GM19455 (cell line): ENCODE results near the gene ENAM.
A peak's percentile ranks its signal among the peaks of the same experiment; 100 is the strongest.

Source experiments
- ATAC-seq: cut with Tn5 transposase; IDR thresholded peaks from one replicate; pipeline ENCODE4 v1.9.1; 2021; ENCODE audit not compliant: unreplicated experiment

Gene ENAM, protein sequence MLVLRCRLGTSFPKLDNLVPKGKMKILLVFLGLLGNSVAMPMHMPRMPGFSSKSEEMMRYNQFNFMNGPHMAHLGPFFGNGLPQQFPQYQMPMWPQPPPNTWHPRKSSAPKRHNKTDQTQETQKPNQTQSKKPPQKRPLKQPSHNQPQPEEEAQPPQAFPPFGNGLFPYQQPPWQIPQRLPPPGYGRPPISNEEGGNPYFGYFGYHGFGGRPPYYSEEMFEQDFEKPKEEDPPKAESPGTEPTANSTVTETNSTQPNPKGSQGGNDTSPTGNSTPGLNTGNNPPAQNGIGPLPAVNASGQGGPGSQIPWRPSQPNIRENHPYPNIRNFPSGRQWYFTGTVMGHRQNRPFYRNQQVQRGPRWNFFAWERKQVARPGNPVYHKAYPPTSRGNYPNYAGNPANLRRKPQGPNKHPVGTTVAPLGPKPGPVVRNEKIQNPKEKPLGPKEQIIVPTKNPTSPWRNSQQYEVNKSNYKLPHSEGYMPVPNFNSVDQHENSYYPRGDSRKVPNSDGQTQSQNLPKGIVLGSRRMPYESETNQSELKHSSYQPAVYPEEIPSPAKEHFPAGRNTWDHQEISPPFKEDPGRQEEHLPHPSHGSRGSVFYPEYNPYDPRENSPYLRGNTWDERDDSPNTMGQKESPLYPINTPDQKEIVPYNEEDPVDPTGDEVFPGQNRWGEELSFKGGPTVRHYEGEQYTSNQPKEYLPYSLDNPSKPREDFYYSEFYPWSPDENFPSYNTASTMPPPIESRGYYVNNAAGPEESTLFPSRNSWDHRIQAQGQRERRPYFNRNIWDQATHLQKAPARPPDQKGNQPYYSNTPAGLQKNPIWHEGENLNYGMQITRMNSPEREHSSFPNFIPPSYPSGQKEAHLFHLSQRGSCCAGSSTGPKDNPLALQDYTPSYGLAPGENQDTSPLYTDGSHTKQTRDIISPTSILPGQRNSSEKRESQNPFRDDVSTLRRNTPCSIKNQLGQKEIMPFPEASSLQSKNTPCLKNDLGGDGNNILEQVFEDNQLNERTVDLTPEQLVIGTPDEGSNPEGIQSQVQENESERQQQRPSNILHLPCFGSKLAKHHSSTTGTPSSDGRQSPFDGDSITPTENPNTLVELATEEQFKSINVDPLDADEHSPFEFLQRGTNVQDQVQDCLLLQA

DNA sequence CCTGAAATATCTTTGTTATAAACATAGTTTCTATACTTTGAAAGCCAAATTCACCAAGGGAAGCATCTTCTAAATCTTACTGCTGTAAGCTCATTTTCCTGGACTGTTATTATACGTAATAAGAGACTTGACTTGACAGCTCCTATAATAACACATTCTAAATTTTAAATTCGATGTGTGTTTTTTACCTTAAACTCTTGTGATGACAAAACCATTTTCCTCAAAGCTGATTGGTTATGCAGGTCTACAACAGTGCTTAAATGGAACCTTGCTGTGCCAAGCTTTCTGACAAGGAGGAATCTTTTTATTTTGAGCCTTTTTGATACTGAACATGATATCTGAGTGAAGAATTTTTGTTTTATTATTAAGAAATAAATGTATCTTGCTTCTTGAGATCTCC is at the start of gene ENAM:
TSS of gene ENAM (plus strand) at position 301 of the 400 bp plus-strand sequence. CDS start 757 bp downstream, outside the sequence.
- ATAC-seq: no peak

DNA sequence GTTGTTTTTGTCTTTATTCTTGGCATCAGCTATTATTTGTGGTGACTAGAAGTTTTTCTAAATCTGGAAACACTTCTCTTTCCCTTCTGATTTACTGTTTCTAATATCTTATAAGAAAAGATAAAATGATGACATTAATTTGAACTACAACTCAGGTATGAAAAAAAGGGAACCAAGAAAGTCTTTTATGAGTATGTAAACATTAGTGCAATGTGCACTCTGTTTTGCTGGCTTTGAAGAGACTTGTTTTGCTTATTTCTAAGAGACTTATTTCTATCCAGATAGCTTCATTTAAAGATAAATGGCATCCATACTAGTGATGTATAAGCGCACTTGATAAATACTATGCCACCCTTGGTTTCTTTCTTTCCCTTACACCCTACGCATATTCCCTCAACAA is 46.6 kb upstream of the ENAM start:
- ATAC-seq: no peak

DNA sequence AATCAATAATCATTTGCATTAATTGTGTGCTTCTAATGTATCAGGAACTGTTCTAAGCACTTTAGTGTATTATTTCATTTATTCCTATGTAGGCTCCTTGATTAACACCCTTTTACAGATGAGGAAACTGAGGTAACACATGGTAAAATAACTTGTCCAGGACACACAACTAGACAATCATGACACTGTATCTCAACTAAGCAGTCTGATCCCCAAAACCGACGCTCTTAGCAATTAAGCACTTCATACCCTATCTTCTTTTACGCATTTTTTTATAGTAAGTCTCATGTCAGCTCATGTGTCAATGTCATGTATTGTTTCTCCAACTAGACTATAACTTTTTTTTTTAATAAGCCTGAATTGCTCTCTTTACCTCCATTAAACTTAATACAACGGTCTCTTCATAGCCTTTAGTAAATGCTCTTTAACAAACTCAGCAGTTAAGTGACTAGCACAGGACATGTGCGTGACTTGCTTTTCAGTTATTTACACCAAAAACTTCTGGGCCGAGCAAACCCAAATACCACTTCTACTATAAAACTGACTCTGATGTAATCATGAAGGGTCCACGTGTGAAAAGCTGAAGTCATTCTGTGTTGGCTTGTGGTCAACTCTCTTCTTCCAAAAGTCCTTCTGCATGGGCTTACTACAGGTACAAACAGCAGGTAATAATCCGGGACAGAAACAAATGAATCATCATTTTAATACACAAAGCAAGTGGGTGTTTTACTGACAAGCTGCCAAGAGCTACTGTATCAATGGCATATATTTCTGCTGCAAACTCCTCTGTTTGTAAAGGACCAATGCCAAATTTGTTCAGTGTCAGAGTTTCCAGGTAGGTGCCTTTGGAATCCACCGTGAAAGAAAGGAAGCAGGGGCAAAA is 44.4 kb upstream of the ENAM start:
- ATAC-seq: no peak

DNA sequence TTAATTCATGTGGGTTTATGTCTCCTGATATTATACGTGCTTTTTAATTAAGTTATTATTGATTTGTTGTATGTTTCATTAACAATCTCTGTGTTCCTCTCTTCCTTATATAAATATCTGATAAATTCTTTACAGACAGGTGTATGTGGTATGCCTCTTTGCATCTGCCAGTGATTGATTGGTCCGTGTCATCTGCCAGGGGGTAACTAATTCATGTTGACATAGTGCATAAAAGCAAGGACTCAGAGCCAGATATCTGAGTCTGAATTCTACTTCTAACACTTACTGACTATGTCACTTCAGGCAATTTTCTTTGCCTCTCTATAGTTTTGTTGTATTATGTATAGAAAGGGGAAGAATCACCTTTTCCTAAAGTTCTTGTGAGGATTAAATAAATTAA is 41.7 kb upstream of the ENAM start:
- ATAC-seq: no peak

DNA sequence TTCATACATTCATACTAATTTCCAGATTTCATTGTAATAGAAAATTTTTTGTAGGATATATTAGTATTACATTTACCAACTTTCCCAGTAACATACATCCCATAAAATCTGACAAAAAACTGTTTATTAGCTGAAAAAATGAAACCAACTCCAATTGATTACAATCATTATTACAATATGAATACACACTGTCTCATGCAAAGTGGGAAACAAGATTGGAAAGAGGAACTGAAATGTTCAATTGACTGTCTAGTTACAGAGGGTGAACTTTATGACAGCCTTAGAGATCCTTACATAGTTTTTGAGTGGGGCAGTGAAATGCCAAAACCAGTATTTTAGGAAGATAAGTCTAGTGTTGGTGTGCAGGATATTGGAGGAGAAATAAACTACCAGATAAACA is 38.8 kb upstream of the ENAM start:
- ATAC-seq: peak; percentile 84

DNA sequence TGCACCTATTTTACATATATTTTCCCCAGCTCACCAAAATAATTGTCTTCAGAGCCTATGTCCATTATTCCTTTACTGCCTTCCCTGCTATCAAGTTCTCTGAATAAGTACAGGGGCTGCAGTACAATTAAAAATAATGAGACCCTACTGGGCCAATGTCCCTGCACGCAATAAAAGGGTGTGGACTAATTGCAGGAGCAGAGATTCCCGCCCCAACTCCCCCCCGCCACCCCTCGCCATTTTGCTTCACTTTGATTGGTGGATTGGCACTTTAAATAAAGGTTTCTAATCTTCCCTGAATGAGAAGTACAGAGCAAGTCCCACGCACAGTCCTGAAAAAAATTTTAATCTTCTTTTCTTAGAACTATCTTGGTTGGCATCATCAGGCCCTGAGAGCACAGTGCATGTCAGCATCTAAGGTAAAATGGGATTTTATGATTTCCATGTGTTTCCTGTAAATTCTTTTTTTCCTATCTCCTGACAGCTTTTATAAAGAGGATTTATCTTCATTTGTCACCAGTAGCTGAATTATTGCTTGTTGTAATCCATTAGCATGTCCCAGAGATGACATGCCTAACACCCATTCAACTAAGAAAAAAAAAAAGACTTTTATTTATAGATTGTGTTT is 36.5 kb upstream of the ENAM start, which contains the start of gene AMBN:
TSS of gene AMBN (plus strand) at position 302 of the 628 bp plus-strand sequence. CDS start at position 405, 103 bp downstream.
- ATAC-seq: no peak

DNA sequence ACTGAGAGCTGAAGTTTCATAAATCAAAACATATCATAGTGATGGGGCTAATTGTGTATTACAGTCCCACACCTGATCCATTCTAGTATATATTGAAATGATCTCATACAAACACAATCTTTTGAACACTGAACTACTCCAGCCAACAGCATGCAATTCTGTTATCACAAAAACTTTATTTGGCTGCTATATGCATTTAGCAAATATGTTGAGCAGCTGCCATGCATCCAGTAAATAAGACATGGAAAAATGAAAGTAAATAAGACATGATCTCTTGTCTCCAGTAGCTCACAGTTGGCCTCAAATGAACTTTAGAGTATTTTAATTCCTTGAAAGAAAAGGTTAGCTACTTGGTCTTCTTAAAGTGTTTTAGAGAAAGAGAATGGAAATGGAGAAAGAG is 34.3 kb upstream of the ENAM start:
- no peak for ATAC-seq

DNA sequence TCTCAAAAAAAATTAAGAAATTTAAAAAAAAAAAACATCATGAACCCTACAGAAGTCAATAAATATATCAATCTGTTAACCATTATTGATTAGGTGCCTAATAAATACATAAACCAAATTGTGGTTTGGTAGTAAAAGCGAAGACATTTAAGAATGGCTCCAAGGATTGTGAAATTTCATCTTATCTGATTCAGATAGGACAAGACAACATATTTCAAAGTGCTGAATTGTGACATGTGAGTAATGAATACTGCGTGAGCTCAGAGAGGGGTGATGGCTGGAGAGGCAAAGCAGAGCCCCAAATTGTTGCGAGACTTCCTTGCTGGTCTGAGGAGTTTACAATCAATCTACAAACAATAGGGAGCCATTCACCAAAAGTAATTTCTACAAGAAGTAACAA is 28.2 kb upstream of the ENAM start:
- no peak for ATAC-seq

DNA sequence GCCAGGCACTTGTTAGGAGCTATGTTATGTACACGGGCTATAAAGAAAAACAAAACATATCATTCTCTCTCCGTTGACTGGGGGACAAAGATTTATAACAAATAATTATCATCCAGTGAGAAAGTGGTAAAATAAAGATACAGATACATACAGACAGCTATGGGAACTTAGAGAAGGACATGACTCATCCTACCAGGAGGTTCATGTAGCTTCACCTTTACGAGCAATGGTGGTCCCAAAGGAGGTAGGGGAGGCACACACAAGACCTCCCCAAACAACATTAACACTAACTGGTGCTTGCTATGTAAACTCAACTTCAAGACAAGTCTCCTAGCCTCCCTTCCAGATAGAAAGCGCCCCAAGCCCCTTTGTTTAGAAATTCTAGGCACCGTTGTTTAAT is 27.6 kb upstream of the ENAM start:
- ATAC-seq: no peak

DNA sequence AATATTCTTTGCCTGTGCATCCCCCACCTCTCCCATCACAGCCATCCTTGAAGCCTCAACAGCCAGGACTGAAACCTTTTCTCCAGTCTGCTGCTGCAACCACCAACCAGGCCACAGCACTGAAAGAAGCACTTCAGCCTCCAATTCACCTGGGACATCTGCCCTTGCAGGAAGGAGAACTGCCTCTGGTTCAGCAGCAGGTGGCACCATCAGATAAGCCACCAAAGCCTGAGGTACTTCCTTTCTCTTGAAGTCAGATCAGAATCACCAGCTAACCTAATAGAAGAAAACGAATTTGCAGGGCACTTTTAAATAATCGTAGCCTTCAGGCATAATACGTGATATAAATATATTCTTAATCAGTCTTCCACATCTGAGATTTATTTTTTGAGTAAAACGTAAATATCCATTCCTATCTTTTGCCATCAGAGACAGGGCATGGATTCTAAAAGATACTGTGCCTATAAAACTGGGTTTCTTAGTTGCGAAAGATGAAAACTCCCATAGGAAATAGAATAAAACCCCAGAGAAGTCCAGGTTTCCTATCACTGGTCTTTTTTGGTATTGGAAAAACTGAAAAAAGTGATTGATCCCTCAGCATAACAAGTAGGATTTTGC is 27.0 kb upstream of the ENAM start:
- ATAC-seq: peak; percentile 96

DNA sequence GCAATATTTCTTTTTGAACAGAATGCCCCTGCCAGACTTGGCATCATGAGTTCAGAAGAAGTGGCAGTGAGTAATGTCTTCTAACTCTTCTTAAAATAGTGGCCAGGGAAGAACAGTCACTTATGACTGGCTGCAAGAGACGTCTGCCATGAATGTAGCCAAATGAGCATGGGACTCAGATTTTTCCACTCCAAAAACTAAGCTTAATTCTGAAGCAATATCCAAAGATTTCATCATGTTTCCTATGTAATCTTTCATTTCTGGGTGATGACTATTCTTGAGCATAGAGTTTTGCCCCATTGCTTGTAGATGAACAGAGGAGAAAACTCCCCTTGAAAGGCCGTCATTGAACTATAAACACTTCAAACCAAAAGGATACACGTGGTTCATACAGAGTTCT is 24.7 kb upstream of the ENAM start:
- ATAC-seq: no peak

DNA sequence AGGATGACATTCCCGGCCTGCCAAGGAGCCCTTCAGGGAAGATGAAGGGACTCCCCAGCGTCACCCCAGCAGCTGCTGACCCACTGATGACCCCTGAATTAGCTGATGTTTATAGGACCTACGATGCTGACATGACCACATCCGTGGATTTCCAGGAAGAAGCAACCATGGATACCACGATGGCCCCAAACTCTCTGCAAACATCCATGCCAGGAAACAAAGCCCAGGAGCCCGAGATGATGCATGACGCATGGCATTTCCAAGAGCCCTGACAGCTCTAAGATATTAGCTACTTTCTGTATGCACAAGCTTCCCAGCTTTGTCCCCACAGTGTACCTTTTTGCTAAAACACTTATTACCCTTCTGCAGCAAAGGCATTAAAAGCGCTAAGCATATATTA is 22.1 kb upstream of the ENAM start:
- no peak for ATAC-seq

DNA sequence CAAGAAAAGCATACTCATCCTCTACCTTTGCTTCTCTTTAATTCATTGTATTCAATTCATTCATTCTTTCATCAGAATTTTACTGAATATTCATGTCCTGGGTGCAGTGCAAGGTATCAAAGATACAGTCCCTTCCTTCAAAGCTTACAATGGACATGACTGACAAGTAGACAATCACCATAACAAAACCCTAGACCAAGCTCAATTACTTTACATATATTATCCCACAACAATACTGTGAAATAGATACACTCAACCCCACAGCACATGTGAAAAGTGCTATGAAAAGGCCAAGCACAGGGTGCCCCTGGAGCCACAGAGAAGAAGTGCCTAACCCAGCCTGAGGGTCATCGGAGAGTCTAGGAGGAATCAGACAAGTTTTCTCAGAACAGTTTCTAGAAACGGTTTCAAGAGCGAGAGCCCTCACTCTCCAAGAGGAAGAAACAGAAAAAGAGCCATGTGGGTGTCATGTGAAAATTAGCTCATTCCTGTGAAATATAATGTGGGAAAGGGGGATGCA is 21.1 kb upstream of the ENAM start:
- no peak for ATAC-seq

DNA sequence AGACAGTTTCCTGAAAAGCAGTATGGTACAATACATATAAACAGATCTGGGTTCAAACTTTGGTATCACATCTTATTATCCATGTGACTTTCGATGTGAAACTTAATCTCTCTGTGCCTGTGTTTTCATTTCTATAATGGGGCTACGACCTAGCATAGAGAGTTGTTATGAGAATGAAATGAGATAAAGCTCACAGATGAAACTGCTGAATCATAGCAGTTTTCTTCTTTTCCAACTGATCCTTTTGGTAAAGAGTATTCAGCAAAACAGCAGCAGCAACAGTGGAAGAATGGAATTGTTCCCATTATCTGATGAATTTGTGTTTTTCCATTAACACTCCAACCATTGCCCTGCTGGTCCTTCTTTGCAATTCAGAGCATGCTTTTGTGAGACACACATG is 20.2 kb upstream of the ENAM start:
- ATAC-seq: no peak

DNA sequence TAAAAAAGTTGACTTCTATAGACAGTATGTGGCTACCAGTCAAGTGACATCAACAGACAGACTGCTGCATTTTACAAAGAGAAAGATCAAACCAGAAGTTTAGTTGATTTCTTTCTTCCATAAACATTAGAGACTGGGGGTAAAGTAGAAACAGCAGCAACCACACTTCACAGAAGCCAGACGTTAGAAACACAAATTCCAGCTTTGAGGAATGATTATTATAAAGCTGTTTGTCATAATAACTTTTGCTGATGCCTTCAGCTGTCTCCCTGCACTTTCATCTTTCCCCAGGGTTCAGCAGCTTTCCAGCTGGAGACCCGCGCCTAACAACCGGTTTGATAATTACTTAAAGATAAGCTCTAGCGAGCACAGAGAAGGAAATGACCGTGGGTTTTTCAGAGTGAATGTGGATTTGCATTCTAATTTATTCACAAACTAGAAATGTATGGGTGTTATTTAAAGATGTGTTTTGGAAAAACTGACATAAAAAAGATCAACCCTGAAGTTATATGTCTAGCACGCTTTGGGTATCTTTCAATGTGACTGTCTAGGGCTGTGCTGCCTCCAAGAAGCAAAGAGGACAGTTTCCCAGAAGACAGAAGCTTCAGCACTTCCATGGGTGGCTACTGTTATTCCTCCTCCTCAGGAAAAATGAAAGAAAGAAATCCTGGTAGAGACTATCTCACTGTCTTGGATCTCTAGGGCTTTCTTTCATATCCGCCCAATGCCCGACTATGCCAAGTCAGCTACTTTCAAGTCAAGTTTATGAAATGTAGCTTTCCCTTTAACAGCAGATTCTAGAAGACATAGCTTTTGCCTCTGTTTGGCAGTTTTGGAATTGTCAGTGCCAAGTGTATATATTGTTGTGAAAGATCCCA is 15.0 kb upstream of the ENAM start:
- ATAC-seq: no peak

DNA sequence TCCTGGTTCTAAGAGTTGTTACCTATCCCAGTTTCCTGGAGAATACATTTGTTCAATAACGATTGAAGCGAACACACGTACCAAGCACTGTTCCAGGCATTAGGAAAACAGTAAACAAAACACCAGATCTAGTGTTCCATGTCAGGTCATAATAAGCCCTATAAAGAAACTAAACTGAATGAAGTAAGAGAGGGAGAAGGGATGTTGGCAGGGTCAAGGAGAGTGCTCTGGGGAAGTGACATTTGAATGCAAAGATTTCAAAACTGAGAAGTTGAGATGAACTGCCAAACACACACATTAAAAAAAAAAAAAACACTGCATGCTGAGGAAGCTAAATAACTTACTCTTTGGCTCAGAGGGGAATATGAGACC is 14.4 kb upstream of the ENAM start:
- no peak for ATAC-seq

DNA sequence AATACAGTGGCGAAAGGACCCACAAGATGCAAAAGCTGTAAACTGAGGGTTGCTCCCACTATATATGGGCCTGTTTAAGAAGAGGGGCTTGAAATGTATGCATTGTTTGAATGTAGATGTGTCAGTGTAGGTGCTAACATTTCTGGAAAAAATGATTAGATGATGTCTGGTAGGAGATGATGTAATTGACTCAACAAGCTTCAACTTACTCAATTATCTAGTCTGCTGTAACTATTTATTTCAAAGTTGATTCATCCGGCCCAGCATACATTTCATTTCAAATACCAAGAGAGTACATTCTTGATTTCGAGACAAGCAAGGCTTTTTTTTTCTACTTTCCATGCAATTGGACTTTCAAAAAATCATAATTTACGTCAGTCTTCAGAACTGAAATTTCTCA is 9.3 kb upstream of the ENAM start:
- ATAC-seq: no peak

DNA sequence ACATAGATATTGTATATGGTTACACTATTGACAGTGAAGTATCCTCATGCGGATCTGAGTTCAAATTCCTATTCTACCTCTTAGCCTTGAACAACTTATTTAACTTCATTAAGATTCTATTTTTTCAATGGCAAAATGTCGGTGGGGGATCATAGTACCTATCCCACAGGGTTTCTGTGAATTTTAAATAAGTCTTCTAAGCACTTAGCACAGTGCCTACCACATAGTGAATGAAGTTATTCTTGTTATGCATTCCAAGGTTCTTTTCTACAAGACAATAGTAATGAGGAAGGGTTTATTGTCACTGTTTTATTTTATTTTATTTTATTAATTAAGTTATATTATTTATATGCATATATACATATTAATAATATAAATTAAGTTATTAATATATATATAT is 8.8 kb upstream of the ENAM start:
- no peak for ATAC-seq

DNA sequence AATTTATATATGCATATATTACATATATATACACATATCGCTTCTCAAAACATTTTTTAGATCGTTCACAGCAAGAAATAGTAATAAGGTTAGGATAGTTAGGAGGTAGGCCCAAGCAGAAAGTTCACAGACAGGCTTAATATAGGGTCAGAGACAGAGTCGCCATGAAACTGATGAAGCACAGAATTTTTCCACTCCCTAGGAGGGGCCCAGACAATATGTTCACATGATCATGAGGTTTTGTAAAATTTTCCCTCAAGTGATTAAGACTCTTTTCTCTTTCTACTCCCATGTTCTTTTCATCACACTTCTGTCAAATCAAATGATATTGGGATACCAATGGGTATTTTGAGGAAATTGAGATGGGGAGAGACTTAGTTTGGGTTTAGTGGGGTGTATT is 5.2 kb upstream of the ENAM start:
- no peak for ATAC-seq
